NCI-H1092 (cell line): ENCODE data around the gene OPN5.

Experiments used
- DNase-seq: peaks from one replicate; lab custom pipeline; 2025; lab: John Stamatoyannopoulos, UW

OPN5 gene

DNA sequence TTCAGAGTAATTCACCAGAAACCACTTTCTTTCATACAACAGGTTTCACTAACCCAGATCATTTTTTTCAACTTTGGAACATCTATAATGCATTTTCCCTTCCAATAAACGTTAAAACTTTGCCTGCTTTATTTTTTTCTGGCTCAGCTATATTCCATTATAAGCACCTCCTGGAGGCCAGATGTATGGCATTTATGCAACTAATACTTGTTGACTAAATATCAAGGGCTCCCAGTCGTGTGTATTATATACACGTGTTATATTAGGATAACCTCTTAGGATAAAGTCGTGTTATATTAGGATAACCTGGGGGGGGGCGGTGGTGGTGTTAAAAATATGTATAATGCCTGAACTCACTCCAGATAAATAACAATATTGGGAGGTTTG is 6.7 kb downstream of the OPN5 start:
- DNase-seq: no peak

DNA sequence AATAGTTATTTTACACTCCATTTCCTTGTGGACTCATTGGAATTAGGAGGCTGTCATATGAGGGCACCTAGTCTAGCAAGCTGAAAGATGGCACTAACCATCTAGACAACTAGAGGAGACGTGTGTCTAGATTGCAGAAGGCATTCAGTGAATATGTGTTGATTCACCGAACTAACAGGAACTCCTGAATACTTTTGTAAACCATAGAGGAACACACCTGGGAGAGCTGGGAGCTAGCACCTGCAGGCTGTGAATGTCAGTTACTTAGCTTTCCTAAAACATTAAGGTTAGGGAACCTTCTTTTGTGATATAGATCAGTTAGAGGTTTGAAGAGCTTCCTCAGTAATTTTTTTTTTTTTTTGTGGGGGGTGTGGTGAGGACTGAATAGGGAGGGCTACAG is 7.7 kb downstream of the OPN5 start:
- DNase-seq: no peak

DNA sequence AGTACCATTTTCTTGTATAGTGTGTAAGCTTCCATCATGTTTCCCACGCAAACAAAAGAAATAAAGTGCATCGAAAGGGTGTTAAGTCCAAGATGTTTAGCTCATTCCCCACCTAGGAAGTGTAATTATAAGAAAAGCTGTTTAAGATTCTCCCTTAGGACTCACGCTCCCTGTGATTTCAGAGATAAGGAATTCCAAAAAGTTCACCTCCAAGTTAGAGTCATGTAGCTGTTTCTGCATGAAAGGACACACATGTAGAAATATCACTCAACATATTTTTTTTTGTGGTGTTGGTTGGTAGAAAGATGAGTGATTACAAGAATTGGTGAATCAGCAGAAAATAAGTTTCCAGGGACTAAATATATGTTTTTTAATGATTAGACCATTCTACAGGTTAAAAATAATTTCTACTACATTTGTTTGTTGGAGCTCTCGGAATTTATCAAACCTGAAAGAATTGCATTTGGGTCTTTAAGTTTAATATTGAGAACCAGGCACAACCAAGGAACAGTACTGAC is 10.4 kb downstream of the OPN5 start:
- no peak for DNase-seq

DNA sequence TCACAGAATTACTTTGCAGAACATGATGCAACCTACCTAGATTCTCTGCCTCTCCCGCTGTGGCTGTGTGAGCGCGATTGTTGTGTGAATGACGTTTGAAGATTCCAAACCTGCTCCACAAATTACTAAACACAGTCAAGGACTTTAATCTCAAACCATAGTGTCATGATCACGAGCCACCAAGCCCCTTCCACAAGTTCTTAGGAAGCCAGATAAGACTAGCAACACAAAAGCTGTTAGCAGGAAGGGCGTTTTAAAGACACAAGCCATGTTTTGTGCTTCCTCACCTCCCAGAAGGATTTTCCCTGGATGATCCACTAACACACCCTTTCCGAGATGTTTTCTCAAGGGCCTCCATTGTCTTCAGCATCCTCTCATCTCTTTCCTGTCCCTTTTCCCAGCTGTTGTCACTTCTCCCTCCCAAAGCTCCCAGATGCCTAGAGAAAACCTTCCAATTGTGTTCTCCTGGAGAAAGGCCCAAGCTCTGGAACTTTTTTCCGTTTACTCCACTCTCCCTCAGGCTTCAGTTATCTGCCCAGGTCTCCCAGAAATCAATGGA is 12.8 kb downstream of the OPN5 start:
- no peak for DNase-seq

DNA sequence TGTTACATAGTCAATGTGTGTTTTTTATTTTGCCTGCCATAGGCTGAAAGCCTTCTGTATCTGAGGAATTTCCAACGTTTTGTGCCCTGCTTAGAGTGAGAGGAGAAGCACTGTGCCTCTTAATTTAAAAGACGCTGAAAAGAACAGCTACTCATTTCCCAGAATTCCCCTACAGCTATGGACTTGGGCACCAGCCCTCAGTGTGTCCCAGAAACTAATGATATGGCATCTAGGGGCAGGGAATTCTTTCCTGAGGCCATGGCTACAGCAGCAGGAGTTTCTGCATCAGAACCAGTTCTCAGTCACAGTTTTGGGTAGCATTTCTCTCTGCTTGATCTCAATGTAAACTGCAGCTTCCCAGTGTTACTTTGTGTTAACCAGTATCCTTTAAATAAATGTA is 20.2 kb downstream of the OPN5 start:
- no peak for DNase-seq

DNA sequence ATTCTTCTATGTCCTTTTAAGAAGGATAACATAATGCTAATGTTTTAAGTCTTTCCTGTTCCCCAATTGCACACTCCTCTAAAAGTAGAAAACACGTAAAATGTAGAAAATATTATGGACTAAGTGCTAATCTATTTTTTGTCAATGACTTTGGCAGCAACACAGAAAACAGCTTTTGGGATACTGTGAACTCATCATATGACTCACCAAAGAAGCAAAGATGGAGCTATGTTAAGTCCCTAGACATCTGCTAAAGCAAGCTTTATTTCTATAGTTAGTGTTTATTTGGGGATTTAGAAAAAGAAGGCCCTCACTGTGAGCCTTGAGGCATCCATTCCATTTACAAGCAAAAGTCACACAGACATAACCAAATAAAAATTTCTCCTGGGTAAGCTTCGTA is 23.0 kb downstream of the OPN5 start:
- DNase-seq: no peak

DNA sequence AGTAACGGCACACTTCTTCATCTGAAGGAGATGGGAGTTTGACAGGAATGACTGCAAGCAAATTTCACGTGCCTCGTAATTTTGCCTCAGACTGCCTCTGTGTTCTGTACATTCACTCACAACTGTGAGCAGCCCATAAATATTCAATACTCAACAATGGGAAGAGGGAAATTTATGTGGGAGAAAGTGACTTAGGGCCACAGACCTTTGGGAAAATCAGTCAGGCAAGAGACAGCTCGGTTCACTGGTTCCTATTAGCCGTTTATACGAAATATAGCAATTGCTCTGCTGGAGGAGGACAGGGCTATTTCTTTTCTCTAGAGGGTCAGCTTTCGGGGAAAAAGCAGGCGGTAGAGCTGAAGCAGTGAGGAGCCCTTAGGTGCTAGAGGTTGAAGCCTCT is 28.0 kb downstream of the OPN5 start:
- no peak for DNase-seq

DNA sequence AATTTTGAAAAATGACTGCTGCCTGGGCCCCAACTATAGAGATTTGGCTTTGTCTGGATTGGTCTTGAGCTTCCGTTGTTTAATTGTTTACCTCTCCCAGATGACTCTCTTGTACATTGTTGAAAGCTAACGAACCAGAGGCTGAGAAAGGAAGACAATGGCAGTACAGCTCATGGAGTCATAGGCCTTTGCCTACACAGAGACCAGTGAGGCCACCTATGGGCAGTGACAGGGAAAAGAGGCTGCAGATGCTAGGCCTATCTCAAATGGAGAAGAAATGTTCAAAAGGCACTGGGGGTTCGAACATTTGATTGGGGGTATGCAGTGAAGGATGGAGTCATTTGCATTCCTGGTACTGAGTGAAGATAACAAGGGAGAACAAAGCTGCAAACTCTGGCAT is 29.1 kb downstream of the OPN5 start:
- no peak for DNase-seq

DNA sequence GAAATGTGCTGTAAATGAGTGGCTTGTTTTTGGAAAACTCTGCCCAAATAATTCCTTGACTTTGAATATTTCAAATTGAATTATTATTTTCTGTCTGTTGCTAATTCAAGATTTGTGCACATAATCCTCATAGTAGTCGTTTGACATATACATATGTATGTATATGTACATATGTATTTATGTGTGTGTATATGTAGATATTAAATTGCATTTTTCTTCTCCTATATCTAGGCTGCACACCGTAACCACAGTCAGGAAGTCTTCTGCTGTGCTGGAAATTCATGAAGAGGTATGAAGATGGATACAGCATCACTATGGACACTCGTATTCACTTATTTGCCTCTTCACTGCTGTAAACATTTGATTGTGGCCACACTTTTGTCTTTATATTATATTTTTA is 29.6 kb downstream of the OPN5 start:
- no peak for DNase-seq

DNA sequence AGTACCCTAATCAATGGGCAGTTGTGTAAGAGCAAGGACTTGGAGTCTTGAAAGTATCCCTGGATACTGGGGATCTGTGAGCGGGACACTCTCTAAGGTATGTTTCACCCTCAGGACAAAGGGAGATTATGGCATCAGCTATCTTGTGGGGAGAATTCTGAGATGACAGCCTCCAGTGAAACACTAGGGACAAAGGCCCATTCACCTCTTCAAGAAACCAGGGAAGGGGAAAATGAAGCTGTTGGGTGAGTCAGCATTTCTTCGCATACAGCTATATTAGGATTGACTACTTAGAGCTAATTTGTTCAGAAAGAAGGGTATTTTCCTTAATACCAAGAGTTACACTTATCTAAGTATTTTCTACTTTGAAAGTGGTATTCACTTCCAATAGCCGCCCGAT is 35.9 kb downstream of the OPN5 start:
- DNase-seq: no peak

DNA sequence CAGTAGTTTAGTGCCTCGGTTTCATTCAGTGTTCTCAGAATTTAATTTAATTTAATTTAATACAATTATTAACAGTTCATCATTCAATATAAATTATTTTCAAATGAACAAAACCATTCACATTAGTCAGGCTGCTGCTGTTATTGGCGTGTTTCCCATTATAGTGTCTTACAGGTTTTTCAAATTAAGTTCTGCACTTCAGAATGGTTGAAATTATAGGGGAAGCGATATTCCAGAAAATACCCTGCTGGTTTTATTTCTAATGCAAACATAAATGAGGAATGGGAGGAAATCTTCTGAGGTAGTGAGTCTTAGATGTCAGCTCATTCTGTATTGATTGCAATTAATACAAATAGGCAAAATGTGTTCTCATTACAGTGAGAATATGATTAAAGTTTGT is 37.6 kb downstream of the OPN5 start:
- DNase-seq: no peak

DNA sequence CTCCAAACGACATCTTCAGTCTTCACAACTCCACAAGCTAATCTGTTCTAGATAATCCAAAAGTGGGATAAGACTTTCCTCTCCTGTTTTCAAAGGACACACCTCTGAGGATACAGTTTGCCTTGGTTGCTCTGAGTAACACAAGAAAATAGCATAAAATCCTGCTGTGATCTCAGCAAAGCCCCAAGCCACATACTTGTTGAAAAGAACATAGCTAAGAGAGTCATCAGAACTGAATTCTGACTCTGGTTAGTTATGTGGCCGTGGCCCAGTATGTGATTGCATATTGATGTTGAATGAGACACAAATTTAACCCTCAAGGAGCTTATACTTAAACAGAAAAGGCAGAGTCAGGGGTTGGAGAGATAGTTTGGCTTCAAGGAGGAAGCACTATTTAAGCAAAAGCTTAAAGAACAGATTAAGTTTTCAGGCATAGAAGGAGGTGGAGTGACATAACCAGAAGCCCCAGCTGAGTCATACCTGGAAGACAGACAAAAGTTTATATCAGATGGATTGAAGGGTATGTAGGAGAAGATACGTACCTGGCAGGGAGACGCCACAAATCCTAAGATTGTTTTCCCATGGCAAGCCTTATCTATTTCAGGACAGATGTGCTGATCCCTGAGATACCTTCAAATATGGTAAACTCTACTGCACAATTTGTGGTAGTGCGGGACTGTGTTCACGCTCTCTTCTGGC is 41.2 kb downstream of the OPN5 start:
- no peak for DNase-seq

DNA sequence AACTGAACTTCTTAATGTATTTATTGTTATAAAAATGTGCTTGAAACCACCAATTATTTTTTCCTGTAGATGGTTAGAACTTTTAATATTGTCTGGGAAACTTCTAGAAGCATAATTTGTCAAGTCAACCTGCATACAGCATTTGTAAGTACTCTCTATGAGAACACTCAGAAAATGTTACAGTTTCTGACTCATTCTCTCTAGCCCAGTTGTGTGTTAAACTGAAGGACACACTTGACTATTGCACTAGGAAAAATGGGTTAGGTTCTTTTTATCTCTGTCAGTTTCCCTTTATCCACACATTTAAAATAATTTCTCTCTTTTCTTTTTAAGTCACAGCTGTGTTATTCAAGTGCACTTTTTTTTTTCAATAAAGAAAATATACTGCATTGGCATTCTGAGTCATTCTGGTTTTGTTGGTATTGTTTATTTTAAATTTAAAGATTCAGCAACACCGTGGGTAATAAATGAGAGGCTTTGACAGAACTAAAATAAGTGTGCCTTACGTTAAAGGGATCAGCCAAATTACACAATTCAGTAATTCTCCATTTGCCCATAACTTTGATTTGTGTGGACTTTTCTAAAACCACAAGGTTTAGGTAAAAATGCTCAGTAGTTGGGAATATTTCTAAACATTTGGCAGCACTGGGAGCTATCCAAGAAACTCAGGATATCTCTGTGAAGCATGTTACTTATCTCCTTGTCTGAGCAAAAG is 50.7 kb downstream of the OPN5 start:
- no peak for DNase-seq

DNA sequence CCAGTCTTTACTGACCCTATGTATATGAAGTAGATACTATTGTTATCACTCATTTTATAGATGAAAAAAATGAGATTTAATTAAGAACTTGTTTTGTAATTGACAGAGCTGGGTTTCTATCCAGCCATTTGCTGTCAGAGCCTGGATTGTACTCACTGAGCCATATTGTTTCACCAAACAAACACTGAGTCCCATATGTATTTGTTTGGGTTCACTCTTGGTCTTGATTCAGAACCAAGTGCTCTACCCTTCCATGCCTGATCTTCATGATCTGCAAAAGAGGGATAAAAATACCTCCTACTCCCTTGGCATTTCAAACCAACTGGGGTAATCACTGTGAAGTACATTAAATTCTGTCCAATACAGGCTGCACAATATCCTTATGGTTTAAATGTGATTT is 52.4 kb downstream of the OPN5 start:
- DNase-seq: no peak

DNA sequence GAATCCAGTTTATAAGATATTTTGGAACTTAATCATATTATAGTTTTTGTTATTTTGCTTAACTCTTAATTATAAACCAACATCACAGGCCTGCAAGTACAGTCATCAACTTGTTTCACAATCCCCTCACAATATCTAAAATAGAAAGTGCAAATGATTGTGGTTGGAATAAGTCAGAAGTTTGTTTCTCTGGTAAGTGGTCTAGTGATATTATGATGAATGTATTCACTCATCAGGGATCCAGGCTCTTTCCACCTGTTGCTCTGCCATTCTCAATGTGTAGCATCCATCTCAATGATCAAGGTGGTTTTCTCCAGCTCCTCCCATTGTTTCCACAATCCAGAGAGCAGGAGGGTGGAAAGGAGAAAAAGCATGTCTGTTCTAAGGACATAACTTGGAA is 54.2 kb downstream of the OPN5 start:
- DNase-seq: no peak

DNA sequence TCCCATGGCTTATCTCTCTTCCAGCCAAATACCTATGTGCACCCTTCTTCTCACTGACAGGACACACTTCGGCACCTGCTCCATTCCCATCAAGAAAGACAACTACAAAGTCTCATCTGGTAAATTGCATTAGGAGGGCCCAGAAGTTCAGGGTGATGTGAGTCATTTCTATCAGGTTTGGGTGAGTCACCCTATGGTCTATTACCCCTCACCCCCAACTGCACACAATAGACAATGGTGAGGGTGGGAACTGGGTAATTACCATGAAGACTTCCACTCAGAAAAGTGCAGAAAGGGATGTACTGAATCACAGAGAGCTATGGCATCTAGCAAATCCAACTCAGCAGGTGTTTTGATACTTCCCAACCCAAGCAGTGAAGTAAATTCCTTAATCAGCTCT is 54.8 kb downstream of the OPN5 start:
- DNase-seq: no peak

DNA sequence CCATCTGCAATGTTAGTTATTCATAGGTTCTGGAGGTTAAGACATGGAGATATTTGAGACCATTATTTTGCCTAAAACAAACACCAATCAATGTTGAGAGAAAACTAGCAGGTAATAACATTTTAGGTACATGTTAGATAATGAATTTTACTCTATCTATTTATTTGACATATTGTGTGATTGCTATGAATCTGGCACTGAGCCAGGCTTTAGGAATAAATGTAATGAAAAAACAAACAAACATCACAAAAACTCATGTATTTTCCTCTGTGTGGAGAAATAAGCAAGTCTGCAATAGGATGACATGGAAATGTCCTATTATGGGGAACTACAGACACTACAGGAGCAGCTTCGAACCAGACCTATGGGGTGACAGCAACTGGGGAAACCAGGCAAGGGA is 57.8 kb downstream of the OPN5 start:
- no peak for DNase-seq

DNA sequence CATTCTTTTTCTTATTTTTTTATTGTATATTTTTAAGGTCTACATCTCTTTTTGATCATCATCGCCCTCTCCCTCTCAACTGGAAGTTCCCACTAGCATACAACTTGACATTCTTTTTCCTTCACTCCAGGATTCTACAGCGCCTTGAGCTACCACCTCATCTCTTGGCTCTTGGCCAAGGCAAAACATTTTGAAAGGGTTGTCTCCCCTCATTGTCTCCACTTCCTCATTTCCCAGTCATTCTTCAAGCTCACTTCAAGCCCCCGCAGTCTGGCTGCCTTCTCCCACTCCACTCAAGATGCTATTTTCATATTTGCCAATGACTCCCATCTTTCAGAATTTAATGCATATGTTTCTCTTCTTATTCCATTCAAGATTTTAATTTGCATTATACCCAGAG is 63.0 kb downstream of the OPN5 start:
- no peak for DNase-seq

DNA sequence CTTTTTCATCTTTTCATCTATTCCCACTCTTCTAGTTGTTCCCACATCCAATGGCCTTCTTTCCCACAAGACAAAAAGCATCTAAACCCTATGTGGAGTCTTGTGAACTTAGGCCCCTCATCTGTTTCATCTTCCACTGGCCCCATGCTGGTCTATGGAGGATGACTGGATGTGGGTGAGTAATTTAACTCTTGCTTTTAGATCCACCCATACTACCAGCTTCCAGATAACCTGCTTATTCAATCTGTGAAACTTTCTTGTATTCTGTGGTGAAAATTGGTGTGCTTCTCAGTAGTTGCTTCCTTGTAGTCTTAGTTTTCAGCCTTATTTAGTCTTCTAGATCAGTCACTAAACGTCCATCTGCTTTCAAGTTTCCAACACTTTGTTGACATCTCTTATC is 64.9 kb downstream of the OPN5 start:
- DNase-seq: no peak

DNA sequence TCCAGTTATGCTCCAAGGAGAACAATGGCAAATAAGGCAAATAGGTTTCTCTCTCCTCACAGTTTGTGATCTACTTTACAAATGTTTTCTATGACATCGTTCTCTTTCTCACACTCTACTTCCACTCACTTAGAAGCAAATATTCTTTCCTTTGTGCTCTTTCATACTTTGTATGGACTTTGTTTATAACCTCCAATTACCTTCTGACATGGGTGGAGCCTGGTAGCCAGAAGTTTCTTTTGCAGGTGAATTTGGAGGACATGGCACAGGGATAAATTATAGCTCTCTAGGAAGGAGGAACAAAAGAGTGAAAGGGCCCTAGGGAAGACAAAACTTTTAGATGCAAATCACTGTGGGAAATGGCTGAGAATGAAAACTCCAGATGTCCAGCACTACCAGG is 69.3 kb downstream of the OPN5 start:
- no peak for DNase-seq

DNA sequence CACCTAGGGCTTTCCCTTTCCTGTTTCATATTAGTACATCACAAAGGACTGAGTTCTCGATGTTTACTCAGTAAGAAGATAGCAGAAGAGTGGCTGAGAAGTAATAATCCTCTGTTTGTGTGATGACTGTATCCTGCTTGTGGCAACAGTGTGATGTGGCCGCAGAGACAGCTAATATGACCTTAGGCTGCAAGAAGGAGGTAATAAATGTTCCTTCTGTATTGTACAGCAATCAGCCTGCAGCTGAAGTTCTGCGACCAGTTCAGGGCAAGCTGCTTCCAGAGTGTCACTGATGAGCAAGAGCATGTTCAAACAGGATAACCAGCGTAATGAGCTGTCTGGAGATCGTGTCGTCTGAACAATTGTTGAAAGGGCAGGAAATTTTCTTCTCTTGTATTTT is 70.9 kb downstream of the OPN5 start:
- no peak for DNase-seq

DNA sequence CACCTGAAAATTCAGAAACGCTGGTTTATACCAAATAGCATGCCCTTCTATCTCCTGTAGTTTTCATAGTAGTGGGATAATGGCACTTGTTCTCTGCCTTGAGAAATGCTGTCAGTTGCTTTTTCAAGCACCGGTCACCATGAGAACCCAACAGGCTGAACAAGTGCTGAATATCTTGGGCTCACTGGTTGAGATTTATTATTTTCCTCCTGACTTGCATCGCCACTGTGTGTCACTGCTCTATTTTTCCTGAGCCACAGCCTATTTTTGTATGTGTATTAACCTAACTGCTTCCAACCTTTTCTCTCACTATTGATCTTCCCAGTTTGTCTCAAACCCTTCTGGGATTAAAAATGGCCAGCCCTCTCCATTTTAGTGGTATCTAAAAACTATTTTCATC is 71.9 kb downstream of the OPN5 start:
- DNase-seq: no peak

DNA sequence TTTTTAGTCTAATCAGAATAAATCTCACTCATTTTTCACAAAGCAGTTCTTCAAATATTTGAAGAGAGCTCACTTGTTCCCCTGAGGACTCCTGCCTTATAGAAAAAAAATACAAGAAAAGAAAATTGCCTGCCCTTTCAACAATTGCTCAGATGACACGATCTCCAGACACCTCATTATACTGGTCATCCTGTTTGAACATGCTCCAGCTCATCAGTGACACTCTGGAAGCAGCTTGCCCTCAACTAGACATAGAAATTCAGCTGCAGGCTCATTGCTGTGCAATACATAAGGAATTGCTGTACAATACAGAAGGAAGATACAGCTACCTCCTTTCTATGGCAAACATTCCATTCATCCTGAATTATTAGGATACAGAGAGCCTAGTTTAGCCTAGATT is 73.1 kb downstream of the OPN5 start:
- DNase-seq: no peak

DNA sequence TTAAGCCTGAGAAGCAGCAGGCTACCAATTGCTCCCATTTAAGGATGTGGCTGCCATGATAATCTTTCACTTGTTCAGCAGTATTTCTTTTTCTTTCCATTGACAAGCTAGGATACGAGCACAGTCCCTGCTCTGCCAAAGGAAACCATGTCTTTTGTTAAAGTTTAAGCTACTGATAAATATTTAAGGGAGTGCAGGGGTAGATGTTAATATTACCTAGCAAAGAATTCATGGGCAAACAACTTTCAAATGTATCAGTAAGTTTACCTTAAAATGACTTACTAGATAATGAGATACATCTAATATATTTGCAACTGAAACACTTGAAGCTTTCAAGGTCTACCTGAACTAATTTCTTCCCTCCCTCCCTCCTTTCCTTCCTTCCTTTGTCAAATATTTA is 77.3 kb downstream of the OPN5 start:
- no peak for DNase-seq
